ENCODE results near the gene MRGPRX1.
"Not testable (repeated sequence)": the region's sequence is repeated elsewhere in the genome, so short reads cannot be mapped to it uniquely, and the experiment has no call there.

The MRGPRX1 gene

DNA sequence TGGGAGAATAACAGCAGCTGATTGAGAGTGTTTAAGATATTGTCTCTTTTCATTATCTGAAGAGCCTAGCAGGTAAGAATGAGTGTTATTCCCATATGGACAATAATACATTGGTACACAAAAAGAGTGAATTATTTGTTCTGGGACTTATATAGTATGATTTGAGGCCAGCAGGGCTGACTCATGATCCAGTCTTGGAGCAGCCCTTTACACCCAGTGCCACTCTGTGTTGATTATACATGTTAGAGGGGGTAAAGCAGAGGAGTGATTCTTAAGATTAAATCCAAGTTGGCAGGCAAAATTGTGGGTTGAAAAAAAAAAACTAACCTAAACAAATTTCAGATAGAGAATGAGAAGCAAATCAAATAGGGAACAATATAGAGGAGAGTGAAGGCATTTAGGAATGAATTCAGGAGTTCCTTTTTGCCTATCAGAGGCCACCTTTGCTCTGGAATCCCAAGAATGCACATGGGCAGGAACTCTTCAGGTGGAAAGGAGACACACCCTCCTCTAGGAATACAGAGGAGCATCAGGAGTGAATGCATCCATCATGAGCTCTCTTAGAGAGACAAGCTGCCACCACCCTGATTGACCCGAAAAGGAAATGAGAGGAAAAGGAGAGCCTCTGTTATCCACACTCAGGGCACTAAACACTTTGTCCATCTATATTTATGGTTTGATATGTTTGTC lies 19.2 kb upstream of the MRGPRX1 start:
- TF ChIP-seq CTCF (conservative IDR thresholded peaks at IDR 0.05) = no peak
- no peak overlapping the region for H3K27ac ChIP-seq

GRCh38 chr11:18956630-18957029 lies 17.4 kb upstream of the MRGPRX1 start:
- H3K27ac ChIP-seq = no peak overlapping the region
- no peak for TF ChIP-seq CTCF (conservative IDR thresholded peaks at IDR 0.05)

GRCh38 chr11:18936002-18936673 lies 3.1 kb downstream of the MRGPRX1 start:
- H3K27ac ChIP-seq = no peak overlapping the region
- TF ChIP-seq CTCF (conservative IDR thresholded peaks at IDR 0.05) = no peak

DNA sequence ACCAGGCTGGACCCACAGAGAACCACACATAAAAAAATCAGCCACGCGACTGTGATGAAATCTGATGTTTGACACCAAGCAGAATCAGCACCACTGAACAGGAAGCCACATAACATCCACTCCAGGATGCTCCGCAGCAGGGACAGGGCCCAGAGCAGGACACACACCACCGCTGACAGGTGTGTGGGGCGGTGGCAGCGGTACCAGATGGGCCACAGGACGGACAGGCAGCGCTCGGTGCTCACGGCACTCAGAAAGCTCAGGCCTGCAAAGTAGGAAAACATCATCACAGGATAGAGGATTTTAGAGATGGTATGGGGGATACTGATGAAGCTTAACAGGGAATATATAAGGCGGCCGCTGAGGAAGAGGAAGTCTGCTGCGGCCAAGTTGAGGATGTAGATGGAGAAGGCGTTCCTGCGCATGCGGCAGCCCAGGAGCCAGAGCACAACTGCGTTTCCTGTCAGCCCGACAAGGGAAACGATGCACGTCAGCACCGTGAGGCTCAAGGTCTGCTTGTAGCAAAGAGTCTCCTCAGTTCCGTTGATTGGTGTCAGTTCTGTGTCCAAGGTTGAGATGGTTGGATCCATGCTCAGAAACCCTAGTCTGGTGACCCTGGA lies 4.9 kb downstream of the MRGPRX1 start:
- no peak overlapping the region for H3K27ac ChIP-seq
- no peak for TF ChIP-seq CTCF (conservative IDR thresholded peaks at IDR 0.05)

DNA sequence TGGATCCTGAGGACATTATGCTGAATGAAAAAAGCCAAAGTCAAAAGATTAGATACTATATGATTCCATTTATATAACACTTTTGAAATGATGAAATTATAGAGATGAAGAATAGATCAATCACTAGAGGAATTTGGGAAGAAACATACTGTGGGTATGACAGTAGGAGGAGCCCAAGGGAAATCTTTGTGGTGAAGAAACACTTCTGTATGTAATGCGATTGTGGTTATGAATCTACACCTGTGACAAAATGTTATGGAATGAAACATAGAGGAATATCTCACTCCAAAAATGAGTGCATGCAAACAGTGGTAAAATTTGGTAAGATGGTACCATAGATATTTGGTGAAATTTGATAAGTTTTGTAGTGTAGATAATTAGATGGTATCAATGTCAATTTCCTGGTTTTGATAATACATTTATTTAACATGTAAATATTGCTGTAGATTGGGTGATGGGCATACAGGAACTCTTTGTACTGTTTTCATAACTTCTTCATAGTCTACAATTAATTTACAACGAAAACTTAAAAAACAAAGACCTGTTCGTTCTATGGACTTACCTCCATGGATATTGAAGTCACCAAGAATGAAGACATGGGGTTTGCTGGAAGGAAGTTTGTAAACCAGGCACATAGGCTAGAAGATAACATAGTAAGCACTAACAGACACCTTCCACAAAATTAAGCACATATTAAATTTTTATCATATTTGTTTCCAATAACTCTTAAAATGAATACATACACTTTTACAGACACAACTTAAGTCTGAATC lies 11.5 kb downstream of the MRGPRX1 start:
- no peak for TF ChIP-seq CTCF (conservative IDR thresholded peaks at IDR 0.05)
- H3K27ac ChIP-seq = no peak overlapping the region

- H3K27ac ChIP-seq = not testable (repeated sequence)
These were observed 13.8 kb downstream of the MRGPRX1 start for GRCh38 chr11:18925426-18925825.

DNA sequence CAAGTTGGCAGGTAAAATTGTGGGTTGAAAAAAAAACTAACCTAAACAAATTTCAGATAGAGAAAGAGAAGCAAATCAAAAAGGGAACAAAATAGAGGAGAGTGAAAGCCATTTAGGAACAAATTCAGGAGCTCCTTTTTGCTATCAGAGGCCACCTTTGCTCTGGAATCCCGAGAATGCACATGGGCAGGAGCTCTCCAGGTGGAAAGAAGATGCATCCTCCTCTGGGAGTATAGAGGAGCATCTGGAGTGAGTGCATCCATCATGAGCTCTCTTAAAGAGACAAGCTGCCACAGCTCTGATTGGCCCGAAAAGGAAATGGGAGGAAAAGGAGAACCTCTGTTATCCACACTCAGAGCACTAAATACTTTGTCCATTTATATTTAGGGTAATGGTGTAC lies 26.3 kb downstream of the MRGPRX1 start:
- no peak overlapping the region for H3K27ac ChIP-seq

More for the DNA sequence above, 26.3 kb downstream of the MRGPRX1 start:
- no peak for TF ChIP-seq CTCF (conservative IDR thresholded peaks at IDR 0.05)
